ENCODE data around the gene BACH1. TPM values are rescaled to one million over a fixed set of nuclear protein-coding genes. Genes with fewer than 3 reads are reported as not detected.

The BACH1 gene
- total RNA-seq, 4 donors from 2014 or later = 35.0 to 101 (median 49.8) TPM

DNA sequence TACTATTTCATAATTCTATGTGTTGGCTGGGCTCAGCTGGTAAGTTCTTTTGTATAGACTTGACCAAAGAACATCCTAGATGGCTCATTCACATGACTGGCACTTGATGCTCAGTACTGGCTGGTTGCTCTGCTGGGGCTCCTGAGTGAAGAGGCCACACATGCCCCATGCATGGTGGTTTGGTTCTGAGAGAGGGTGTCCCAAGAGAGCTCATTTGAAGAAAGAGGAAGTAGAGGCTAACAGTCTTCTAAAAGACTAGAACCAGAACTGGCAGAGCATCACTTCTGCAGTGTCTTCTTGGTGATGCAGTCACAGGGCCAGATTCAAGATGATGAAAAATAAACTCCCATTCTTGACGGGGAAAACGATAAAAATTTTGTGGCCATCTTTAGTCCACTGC is 5.2 kb upstream of the BACH1 start:
- DNase-seq (ENCODE audit: low spot score) = no peak
- TF ChIP-seq, protein P1, sequence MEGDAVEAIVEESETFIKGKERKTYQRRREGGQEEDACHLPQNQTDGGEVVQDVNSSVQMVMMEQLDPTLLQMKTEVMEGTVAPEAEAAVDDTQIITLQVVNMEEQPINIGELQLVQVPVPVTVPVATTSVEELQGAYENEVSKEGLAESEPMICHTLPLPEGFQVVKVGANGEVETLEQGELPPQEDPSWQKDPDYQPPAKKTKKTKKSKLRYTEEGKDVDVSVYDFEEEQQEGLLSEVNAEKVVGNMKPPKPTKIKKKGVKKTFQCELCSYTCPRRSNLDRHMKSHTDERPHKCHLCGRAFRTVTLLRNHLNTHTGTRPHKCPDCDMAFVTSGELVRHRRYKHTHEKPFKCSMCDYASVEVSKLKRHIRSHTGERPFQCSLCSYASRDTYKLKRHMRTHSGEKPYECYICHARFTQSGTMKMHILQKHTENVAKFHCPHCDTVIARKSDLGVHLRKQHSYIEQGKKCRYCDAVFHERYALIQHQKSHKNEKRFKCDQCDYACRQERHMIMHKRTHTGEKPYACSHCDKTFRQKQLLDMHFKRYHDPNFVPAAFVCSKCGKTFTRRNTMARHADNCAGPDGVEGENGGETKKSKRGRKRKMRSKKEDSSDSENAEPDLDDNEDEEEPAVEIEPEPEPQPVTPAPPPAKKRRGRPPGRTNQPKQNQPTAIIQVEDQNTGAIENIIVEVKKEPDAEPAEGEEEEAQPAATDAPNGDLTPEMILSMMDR (IDR thresholded peaks at IDR 0.05) = no peak
- no peak for ATAC-seq (ENCODE audit: low FRiP score)

DNA sequence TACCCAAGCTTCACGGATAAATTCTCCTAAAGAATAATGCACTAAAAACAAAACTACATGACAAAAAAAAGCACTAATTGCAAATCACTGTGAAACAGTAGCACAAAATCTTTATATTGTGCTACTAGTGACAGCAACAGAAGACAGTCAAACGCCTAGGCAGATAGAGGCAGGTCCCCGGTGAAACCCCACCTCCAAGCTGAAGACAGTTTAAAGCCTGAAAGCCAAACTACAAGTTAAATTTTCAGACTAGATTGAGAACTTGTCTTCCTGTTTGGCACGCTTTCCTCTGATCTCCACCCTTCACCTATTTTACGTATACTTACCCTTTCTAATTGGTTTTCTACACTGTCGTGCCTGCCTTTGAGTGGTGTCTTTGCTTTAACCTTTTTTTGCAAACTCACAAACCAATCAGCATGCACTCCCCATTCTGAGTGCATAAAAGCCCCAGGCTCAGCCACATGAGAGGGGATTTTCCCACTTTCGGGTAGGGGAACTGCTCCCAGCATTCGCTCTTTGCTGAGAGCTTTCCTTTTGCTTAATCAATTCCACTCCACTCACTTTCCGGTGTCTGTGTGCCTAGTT is 3.6 kb upstream of the BACH1 start:
- ATAC-seq (ENCODE audit: low FRiP score) (no peak), DNase-seq (ENCODE audit: low spot score) (no peak)
- TF ChIP-seq, protein P1 (IDR thresholded peaks at IDR 0.05) = no peak

DNA sequence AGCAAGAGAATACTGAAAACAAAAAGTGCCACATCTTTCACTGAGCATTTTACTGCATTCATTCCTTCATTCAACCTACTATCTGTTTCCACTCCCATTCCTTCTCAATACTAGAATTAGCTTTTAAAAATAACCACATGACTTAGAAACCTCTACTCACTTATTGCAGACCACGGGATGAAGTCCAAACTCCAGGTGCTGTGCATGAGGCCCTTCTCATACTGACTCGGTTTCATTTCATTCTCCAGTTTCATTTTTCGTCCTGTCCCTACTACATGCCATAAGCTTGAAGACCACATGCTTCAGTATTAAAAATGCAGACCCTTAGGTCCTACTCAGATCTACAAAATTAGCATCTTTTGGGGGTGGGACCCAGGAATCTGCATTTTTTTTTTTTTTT is 2.3 kb upstream of the BACH1 start:
- DNase-seq (ENCODE audit: low spot score) (no peak), ATAC-seq (ENCODE audit: low FRiP score) (no peak)
- TF ChIP-seq, protein P1 (IDR thresholded peaks at IDR 0.05) = no peak

DNA sequence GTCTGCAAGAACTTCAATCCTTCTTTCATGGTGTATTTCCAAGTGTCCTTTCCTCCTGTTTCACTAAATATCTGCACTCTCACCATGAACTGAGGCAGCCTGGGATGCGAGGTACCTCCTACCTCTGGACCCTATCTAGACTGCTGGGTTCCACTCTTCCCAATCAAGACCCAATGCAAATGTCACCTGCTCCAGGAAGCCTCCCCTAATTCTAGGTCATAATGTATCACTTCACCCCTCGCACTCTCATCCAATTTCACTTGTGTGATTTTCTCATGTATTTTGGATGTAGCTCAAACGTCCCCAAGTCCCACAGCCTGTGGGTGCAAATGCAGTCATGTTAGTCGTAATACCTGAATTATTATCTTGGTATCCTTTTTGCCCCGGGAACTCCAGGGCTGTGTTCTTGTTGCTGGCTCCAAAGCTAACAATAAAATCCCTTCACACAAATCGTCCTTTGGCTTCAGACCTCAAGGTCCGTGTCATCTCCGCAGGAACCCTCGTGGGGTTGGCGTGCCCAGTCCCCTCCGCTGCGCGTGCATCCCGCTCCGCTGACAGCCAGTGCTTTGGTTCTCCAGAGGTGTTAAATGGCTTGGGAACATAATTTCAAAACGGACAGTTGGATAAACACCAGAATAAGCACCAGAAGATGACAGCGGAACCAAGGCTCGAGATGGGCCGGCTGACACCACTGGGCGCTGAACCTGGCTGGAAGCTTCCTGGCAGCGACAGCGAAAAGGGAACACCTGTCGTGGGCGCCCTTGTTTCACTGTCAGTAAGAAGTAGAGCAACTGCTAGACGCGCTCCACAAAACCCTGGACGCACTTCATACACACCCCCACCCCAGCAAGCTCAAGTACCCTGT is 1.0 kb upstream of the BACH1 start:
- TF ChIP-seq, protein P1 (IDR thresholded peaks at IDR 0.05) = no peak
- DNase-seq (ENCODE audit: low spot score) (no peak), ATAC-seq (ENCODE audit: low FRiP score) (no peak)

DNA sequence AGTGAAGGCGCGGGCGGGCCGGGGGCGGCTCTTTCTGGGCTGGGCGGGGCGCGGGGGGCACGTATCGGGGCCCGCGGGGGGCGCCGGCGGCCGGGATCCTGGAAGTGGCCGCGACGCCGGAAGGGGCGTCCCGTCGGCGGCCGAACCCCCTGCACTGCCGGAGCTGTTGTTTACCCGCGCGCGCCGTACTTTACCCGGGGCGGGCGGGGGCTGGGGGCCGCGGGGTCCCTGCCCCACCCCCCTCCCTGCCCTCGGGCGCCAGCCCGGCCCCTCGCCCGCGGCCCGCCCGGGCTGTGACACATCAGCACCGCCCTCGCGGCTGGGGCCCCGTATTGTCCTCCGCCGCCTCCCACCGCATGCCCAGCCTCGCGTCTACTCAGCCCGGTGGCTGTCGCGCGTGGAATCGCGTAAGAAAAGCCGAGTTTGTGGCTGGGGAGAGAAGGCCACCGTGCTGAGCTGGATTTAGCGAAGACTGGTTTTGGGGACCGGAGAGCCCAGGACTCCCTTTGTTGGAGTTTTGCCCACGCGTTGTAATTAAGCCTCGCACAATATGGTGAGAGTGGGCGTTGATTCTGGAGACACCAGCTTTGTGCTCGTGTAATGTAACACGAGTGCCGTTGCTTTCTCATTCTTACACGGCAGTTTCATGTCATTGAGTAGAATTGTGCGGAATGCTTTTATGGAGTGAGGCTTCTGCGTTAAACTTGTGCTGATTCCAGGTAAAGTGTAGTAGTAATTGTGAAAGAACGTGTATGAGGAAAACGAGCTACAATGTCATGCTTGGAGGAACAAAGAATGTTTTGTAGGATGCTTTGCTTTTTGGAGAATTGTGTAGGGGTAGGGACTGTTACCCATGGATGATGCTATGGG is 559 bp downstream of the BACH1 start:
- peak; percentile 64 for ATAC-seq (ENCODE audit: low FRiP score)
- DNase-seq (ENCODE audit: low spot score) = peak; percentile 48
- TF ChIP-seq, protein P1 (IDR thresholded peaks at IDR 0.05) = no peak

DNA sequence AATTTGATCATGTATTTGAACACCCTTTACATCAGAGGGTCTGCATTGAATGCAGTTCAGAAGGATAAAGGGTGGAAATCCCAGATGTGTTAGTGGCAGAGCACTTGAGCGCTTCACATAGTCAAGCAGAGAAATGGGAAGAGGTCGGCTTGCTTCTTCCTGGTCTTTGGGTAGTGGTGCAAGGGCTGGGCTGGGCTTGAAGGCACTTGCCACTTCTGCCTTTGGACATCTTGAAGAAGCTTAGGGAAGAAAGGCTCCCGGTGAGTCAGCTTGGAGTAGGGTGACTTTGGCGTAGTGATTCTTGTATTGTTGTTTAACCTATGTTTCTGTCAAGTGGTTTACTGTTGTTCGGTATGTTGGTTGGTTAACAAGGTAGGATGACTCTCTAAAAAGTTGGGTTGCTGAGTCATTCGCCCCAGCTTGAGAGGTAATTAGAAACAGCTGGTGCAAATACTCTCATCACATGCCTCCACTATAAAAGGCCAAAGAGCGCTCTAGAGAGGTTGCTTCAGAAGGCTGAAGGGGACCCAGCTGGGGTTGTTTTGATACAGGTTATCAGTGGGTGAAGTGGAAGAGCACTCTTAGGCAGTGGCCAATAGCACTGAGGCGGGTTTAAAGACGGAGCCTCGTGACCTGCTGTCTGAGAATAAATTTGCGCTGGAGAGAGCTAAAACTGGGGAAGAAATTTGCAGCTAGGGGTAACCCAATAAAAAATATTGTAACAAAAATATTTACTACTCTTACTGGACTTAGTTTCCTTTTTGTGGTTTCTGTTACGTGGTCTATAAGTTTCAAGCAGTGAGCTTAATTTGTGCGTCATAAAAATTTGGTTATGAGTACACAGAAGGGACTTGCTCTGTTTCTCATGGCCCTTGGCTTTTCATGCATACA is 1.4 kb downstream of the BACH1 start:
- ATAC-seq (ENCODE audit: low FRiP score) = peak; percentile 16
- no peak for DNase-seq (ENCODE audit: low spot score)
- TF ChIP-seq, protein P1 (IDR thresholded peaks at IDR 0.05) = no peak

Measured in omental fat pad (tissue), 4 donors.